ENCODE results near the gene SNX24.

DNA sequence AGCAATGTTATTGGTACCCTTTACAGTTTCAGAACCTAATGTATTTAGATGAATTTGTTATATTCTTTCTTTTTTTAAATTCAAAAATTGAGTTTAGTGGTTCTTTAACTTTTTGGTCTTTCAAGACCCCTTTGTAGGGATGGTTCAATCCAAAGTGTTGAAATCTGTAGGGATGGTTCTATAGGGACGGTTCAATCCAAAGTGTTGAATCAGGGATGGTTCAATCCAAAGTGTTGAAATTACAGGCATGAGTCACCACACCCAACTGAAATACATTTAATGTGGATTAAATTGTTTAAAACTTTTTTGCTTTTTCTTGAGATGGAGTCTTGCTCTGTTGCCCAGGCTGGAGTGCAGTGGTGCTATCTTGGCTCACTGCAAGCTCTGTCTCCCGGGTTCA lies 39.9 kb upstream of the SNX24 start:
- TF ChIP-seq, protein P1, sequence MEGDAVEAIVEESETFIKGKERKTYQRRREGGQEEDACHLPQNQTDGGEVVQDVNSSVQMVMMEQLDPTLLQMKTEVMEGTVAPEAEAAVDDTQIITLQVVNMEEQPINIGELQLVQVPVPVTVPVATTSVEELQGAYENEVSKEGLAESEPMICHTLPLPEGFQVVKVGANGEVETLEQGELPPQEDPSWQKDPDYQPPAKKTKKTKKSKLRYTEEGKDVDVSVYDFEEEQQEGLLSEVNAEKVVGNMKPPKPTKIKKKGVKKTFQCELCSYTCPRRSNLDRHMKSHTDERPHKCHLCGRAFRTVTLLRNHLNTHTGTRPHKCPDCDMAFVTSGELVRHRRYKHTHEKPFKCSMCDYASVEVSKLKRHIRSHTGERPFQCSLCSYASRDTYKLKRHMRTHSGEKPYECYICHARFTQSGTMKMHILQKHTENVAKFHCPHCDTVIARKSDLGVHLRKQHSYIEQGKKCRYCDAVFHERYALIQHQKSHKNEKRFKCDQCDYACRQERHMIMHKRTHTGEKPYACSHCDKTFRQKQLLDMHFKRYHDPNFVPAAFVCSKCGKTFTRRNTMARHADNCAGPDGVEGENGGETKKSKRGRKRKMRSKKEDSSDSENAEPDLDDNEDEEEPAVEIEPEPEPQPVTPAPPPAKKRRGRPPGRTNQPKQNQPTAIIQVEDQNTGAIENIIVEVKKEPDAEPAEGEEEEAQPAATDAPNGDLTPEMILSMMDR (conservative IDR thresholded peaks at IDR 0.05 in 1 of 2, IDR thresholded peaks at IDR 0.05 in 1 of 2; ENCODE audit: low read depth in 1 of 2, low read length in 2 of 2), result no peak
- no peak for TF ChIP-seq EZH2 (IDR thresholded peaks at IDR 0.05; ENCODE audit: low read length, missing control alignments)
